SH-SY5Y (cell line): ENCODE results near the gene GPR152.

ENCODE experiments used
- GATA2 ChIP-seq: IDR thresholded peaks from 2 replicates; pipeline ENCODE4 v1.6.1; 2011; ENCODE audit warnings: mild to moderate bottlenecking, low read depth, low read length
- GATA3 ChIP-seq: IDR thresholded peaks from 2 replicates; pipeline ENCODE4 v1.6.1; 2011; ENCODE audit warnings: low read depth, mild to moderate bottlenecking, low read length, moderate library complexity

Gene GPR152

GRCh38 chr11:67492069-67492727, 39.7 kb upstream of the GPR152 start:
- TF ChIP-seq GATA3: no peak
- no peak for TF ChIP-seq GATA2

- no peak for TF ChIP-seq GATA3
- no peak for TF ChIP-seq GATA2
These were observed 38.9 kb upstream of the GPR152 start for GRCh38 chr11:67491276-67492068.

- TF ChIP-seq GATA2 (no peak), GATA3 (no peak)
These were observed 38.2 kb upstream of the GPR152 start for GRCh38 chr11:67490727-67491065.

- TF ChIP-seq GATA2: no peak
- TF ChIP-seq GATA3: no peak
These were observed 37.6 kb upstream of the GPR152 start for GRCh38 chr11:67489885-67490726.

GRCh38 chr11:67489203-67489884, 36.8 kb upstream of the GPR152 start:
- TF ChIP-seq GATA2 (no peak), GATA3 (no peak)

GRCh38 chr11:67486481-67487195, 34.1 kb upstream of the GPR152 start:
- TF ChIP-seq GATA3 (no peak), GATA2 (no peak)

GRCh38 chr11:67484847-67485311, 32.4 kb upstream of the GPR152 start:
- TF ChIP-seq GATA3: no peak
- no peak for TF ChIP-seq GATA2

GRCh38 chr11:67483831-67484665, 31.5 kb upstream of the GPR152 start:
- TF ChIP-seq GATA2 (no peak), GATA3 (no peak)

- TF ChIP-seq GATA2: no peak
- TF ChIP-seq GATA3: no peak
These were observed 30.6 kb upstream of the GPR152 start, which contains the start of gene AIP for GRCh38 chr11:67482827-67483798. Gene AIP, plus strand, starts transcription at chr11:67483026. Its CDS starts 133 bp downstream, at chr11:67483159.

GRCh38 chr11:67482275-67482826, 29.8 kb upstream of the GPR152 start:
- TF ChIP-seq GATA2 (no peak), GATA3 (no peak)

GRCh38 chr11:67472882-67473281, 20.4 kb upstream of the GPR152 start:
- no peak for TF ChIP-seq GATA3
- TF ChIP-seq GATA2: no peak
